ENCODE data around the gene TERB2. TPM values are rescaled to one million over a fixed set of nuclear protein-coding genes. Genes with fewer than 3 reads are reported as not detected.
"Not testable (repeated sequence)": the region's sequence is repeated elsewhere in the genome, so short reads cannot be mapped to it uniquely, and the experiment has no call there.

The TERB2 gene
- total RNA-seq, 1 donor from 2014 or later, result not detected

GRCh38 chr15:45021348-45021747 is 64.9 kb downstream of the TERB2 start:
- no peak for DNase-seq (ENCODE audit: low spot score)
- TF ChIP-seq CTCF (IDR thresholded peaks at IDR 0.05), result no peak
- no peak overlapping the region for H3K27ac Mint-ChIP-seq (ENCODE audit: unreplicated experiment)
- peaks cover 3% of the 10 kb centered on the region for H3K9me3 Mint-ChIP-seq (ENCODE audit: low read depth)
- H3K4me1 Mint-ChIP-seq (ENCODE audit: low read depth), result peaks cover 9% of the 10 kb centered on the region
- no peak overlapping the region for H3K4me3 Mint-ChIP-seq (ENCODE audit: unreplicated experiment)
- peaks cover 32% of the 10 kb centered on the region for H3K27me3 Mint-ChIP-seq (ENCODE audit: low read depth)
- peaks cover 2% of the 10 kb centered on the region for H3K36me3 Mint-ChIP-seq (ENCODE audit: low read depth)

GRCh38 chr15:45022871-45023658 is 66.6 kb downstream of the TERB2 start, which contains the start of gene SORD:
SORD (plus strand) TSS chr15:45023195; CDS start chr15:45023284, 89 bp downstream.
- Mint-ChIP-seq H3K4me3 (ENCODE audit: unreplicated experiment) (peak within 1 kb of the TSS; percentile 83), H3K27me3 (ENCODE audit: low read depth) (peaks cover 20% of the 10 kb centered on the region), H3K27ac (ENCODE audit: unreplicated experiment) (peak within 1 kb of the TSS; percentile 85), H3K36me3 (ENCODE audit: low read depth) (no peaks in the 10 kb centered on the region), H3K9me3 (ENCODE audit: low read depth) (no peaks in the 10 kb centered on the region), H3K4me1 (ENCODE audit: low read depth) (peaks cover 9% of the 10 kb centered on the region)
- peak; percentile 20 for TF ChIP-seq CTCF (IDR thresholded peaks at IDR 0.05)
- DNase-seq (ENCODE audit: low spot score), result peak; percentile 97

- Mint-ChIP-seq H3K9me3 (ENCODE audit: low read depth) (no peaks in the 10 kb centered on the region), H3K4me3 (ENCODE audit: unreplicated experiment) (peak overlapping the region; percentile 83), H3K4me1 (ENCODE audit: low read depth) (peaks cover 9% of the 10 kb centered on the region), H3K27me3 (ENCODE audit: low read depth) (peaks cover 13% of the 10 kb centered on the region), H3K27ac (ENCODE audit: unreplicated experiment) (peak overlapping the region; percentile 85), H3K36me3 (ENCODE audit: low read depth) (no peaks in the 10 kb centered on the region)
- no peak for DNase-seq (ENCODE audit: low spot score)
- TF ChIP-seq CTCF (IDR thresholded peaks at IDR 0.05), result no peak
These were observed 67.3 kb downstream of the TERB2 start for GRCh38 chr15:45023659-45024225.

GRCh38 chr15:45024649-45025048 is 68.2 kb downstream of the TERB2 start:
- not testable (repeated sequence) for H3K27me3 Mint-ChIP-seq (ENCODE audit: low read depth); H3K27ac Mint-ChIP-seq (ENCODE audit: unreplicated experiment); H3K36me3 Mint-ChIP-seq (ENCODE audit: low read depth); H3K4me3 Mint-ChIP-seq (ENCODE audit: unreplicated experiment); H3K9me3 Mint-ChIP-seq (ENCODE audit: low read depth); DNase-seq (ENCODE audit: low spot score); H3K4me1 Mint-ChIP-seq (ENCODE audit: low read depth)

- H3K4me1 Mint-ChIP-seq (ENCODE audit: low read depth); H3K36me3 Mint-ChIP-seq (ENCODE audit: low read depth); H3K9me3 Mint-ChIP-seq (ENCODE audit: low read depth); H3K27me3 Mint-ChIP-seq (ENCODE audit: low read depth); H3K4me3 Mint-ChIP-seq (ENCODE audit: unreplicated experiment); DNase-seq (ENCODE audit: low spot score); H3K27ac Mint-ChIP-seq (ENCODE audit: unreplicated experiment): not testable (repeated sequence)
These were observed 69.1 kb downstream of the TERB2 start for GRCh38 chr15:45025627-45026026.

- no peaks in the 10 kb centered on the region for H3K9me3 Mint-ChIP-seq (ENCODE audit: low read depth)
- peaks cover 9% of the 10 kb centered on the region for H3K4me1 Mint-ChIP-seq (ENCODE audit: low read depth)
- no peak for TF ChIP-seq CTCF (IDR thresholded peaks at IDR 0.05)
- H3K27me3 Mint-ChIP-seq (ENCODE audit: low read depth), result no peaks in the 10 kb centered on the region
- H3K36me3 Mint-ChIP-seq (ENCODE audit: low read depth), result peaks cover 3% of the 10 kb centered on the region
- no peak overlapping the region for H3K4me3 Mint-ChIP-seq (ENCODE audit: unreplicated experiment)
- DNase-seq (ENCODE audit: low spot score), result no peak
- no peak overlapping the region for H3K27ac Mint-ChIP-seq (ENCODE audit: unreplicated experiment)
These were observed 70.2 kb downstream of the TERB2 start for GRCh38 chr15:45026651-45027190.

Measured in chondrocyte (in vitro differentiated cells).